Vagina (tissue), 2 donors: ENCODE data around the gene GNL1.

Experiments used
- CTCF ChIP-seq, 3 experiments: fragments of 450-650 bp in 2 of 3; fragments of 200-600 bp in 1 of 3; sonication (generic) in 1 of 3; IDR thresholded peaks; one replicate each; pipeline ENCODE4 v1.5.1; 2017 to 2019; ENCODE audit warnings: antibody characterized with exemption in 3 of 3, mild to moderate bottlenecking in 2 of 3, moderate library complexity in 2 of 3
- POLR2A ChIP-seq, 2 donors: fragments of 450-650 bp; IDR thresholded peaks; one replicate each; pipeline ENCODE4 v1.6.1; 2017; ENCODE audit warnings: antibody characterized with exemption in 2 of 2, mild to moderate bottlenecking in 2 of 2, moderate library complexity in 2 of 2

- no peak for TF ChIP-seq CTCF (IDR thresholded peaks at IDR 0.05)
- no peak for TF ChIP-seq POLR2A (IDR thresholded peaks at IDR 0.05)
These were observed 805 bp upstream of the GNL1 start, which contains the start of gene PRR3 for GRCh38 chr6:30556906-30557682.
